Breast epithelium (tissue), 4 donors: ENCODE results near the gene SMAD7. TPM values are rescaled to one million over a fixed set of nuclear protein-coding genes. Genes with fewer than 3 reads are reported as not detected.

Experiments
- DNase-seq, 2 donors: peaks; one replicate each; pipeline ENCODE4 v3.0.0-alpha.2; 2019; ENCODE audit warnings: low spot score in 2 of 2
- H3K27ac ChIP-seq, 2 donors: fragments of 200-600 bp; sonication (generic) in 1 of 2; one replicate each; pipeline ENCODE4 v1.5.1; 2016 to 2019; ENCODE audit warnings: mild to moderate bottlenecking in 1 of 2
- H3K27me3 ChIP-seq, 2 donors: fragments of 200-600 bp; sonication (generic) in 1 of 2; one replicate each; pipeline versions ENCODE4 v1.5.1 to v1.6.0; 2017 to 2019; ENCODE audit warnings: control low read depth in 1 of 2, mild to moderate bottlenecking in 1 of 2
- H3K36me3 ChIP-seq: fragments of 200-600 bp; one replicate; pipeline ENCODE4 v1.5.1; 2019
- H3K4me1 ChIP-seq, 2 donors: fragments of 200-600 bp; sonication (generic); one replicate each; pipeline ENCODE4 v1.5.1; 2016 to 2019; ENCODE audit warnings: control low read depth in 1 of 2
- H3K4me3 ChIP-seq, 3 donors: fragments of 200-600 bp; sonication (generic); 1 replicate in 2 of 3; 2 replicates in 1 of 3; pipeline ENCODE4 v1.5.1; 2016 to 2019; ENCODE audit warnings: mild to moderate bottlenecking in 3 of 3, moderate library complexity in 2 of 3
- H3K9me3 ChIP-seq, 2 donors: fragments of 200-600 bp; sonication (generic) in 1 of 2; one replicate each; pipeline ENCODE4 v1.5.1; 2016 to 2019; ENCODE audit warnings: control low read depth in 1 of 2
- CTCF ChIP-seq, 3 donors: fragments of 450-650 bp; IDR thresholded peaks; one replicate each; pipeline ENCODE4 v1.5.1; 2016 to 2017; ENCODE audit warnings: antibody characterized with exemption in 3 of 3, mild to moderate bottlenecking in 3 of 3, moderate library complexity in 3 of 3
- POLR2A ChIP-seq: fragments of 450-650 bp; IDR thresholded peaks from one replicate; pipeline ENCODE4 v1.6.1; 2016; ENCODE audit warnings: antibody characterized with exemption, mild to moderate bottlenecking, moderate library complexity
- POLR2AphosphoS5 ChIP-seq, 3 donors: sonication (generic); formaldehyde crosslinking; IDR thresholded peaks; one replicate each; pipeline ENCODE4 v1.6.1; 2017; ENCODE audit warnings: antibody characterized with exemption in 3 of 3
- intact Hi-C: fragments of 100-400 bp; cut with DNase I; formaldehyde crosslinking; loops from one replicate; pipeline ENCODE4 v1.15.1; 2023; ENCODE audit warnings: low total_unique reads
- total RNA-seq, 3 donors: library from RNA; depleted of rRNA; stranded (reverse); fragments of >200 nt; gene quantifications; one replicate each; pipeline ENCODE4 v1.1.0, GENCODE V29; 2016

Gene SMAD7
- total RNA-seq, 3 donors from 2014 or later, result 17.4 to 21.2 (median 20.6) TPM

DNA sequence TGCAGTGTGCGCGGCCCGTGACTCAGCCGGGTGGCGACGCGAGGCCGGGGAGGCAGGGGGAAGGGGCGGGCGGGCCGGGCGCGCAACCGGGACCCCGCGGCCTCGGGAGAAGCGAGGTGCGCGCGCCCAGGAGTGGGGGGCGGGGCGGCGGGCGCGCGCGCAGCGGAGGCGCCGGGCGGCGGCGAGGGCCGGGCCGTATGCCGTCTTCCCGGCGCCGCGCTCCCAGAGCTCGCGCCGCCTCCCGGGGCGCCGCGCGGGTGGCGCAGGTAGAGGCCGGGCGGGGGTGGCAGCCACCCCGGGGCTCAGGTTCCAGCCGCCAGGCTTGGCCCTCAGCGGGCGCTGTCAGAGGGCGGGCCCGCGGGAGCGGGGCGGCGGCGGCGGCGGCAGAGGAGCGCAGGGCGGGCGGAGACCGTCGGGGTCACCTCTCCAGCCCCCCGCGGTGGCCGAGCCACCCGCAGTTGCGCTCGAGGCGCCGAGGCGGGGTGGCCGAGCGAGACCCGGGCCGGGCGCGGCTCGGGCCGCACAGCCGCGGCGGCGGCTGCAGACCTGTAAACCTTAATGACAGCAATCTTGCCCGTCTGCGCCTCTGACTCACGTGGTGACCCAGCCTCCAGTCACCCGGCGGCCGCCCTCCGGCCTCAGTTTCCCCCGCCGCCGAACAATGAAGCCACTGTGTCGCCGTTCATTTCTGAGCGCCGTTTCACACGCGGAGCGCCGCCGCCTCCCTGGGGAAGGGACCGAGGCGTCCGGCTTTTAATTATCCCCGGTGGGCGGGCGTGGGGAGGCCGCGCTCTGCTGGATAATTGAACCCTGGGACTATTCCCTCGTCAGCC, 25.3 kb upstream of the SMAD7 start:
- peak overlapping the region; percentile 88 to 91 for H3K27ac ChIP-seq
- DNase-seq, result peak in 1 of 2 donors; percentile 83
- no peaks in the 10 kb centered on the region for H3K36me3 ChIP-seq
- TF ChIP-seq POLR2AphosphoS5 (IDR thresholded peaks at IDR 0.05), result peak in 1 of 3 donors; percentile 26
- TF ChIP-seq POLR2A, result no peak
- H3K9me3 ChIP-seq, result no peaks in the 10 kb centered on the region
- no peaks in the 10 kb centered on the region for H3K27me3 ChIP-seq
- intact Hi-C loops, result loop anchor here (2.0 kb wide), 1 partner anchor 55 kb away; no protein-coding TSS in a partner anchor
- H3K4me3 ChIP-seq, result peak overlapping the region; percentile 54 to 97 (median 75)
- no peaks in the 10 kb centered on the region for H3K4me1 ChIP-seq

DNA sequence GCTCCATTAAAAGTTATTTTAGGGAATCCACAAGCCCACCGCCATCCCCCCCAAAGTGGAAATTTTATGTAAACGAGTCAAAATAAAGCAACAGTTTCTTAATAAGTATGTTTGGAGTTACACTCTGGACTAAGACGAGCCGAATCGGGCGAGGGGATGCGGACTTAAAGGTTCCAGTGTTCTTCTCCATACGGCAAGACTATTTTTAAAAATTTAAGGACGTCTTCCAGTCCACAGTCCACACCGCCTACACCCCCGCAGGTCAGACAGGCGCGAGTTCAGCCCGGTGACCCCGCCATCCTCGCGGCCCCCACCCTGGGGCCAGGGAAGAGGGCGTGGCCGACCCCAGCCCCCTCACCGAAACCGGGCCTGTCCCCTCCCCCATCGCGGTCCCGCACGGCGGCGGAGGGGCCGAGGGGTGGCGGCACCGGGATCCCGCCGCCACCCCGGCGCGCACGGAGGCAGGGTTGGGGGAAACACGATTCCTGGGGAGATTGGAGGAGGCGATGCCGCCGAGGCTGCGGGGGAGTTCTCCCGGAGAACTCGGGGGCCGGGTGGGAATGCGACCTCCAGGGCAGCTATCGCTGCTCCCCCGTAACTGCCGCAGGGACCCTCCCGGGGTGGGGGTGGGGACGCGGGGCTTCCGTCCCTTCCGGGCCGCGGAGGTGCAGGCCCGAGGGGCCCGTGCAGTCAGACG, 24.5 kb upstream of the SMAD7 start:
- intact Hi-C loops, result loop anchor here (2.0 kb wide), 1 partner anchor 56 kb away; no protein-coding TSS in a partner anchor
- no peaks in the 10 kb centered on the region for H3K36me3 ChIP-seq
- no peaks in the 10 kb centered on the region for H3K4me1 ChIP-seq
- peak overlapping the region; percentile 54 to 97 (median 75) for H3K4me3 ChIP-seq
- peak overlapping the region; percentile 88 to 91 for H3K27ac ChIP-seq
- no peaks in the 10 kb centered on the region for H3K9me3 ChIP-seq
- no peak for TF ChIP-seq CTCF (IDR thresholded peaks at IDR 0.05)
- no peak for TF ChIP-seq POLR2AphosphoS5 (IDR thresholded peaks at IDR 0.05)
- TF ChIP-seq POLR2A, result no peak
- DNase-seq, result no peak
- no peaks in the 10 kb centered on the region for H3K27me3 ChIP-seq

- Histone ChIP-seq H3K27me3 (no peaks in the 10 kb centered on the region), H3K27ac (peak overlapping the region; percentile 88 to 91), H3K9me3 (no peaks in the 10 kb centered on the region), H3K4me3 (peak overlapping the region in 2 of 3 donors; percentile 75 to 97), H3K36me3 (no peaks in the 10 kb centered on the region), H3K4me1 (no peaks in the 10 kb centered on the region)
- DNase-seq, result no peak
- TF ChIP-seq CTCF (IDR thresholded peaks at IDR 0.05), result no peak
- no peak for TF ChIP-seq POLR2A
- no peak for TF ChIP-seq POLR2AphosphoS5 (IDR thresholded peaks at IDR 0.05)
- intact Hi-C loops, result loop anchor here (2.0 kb wide), 1 partner anchor 56 kb away; no protein-coding TSS in a partner anchor
These were observed 23.7 kb upstream of the SMAD7 start for GRCh38 chr18:48974304-48975119.

GRCh38 chr18:48973731-48974130, 23.0 kb upstream of the SMAD7 start:
- H3K36me3 ChIP-seq, result no peaks in the 10 kb centered on the region
- no peaks in the 10 kb centered on the region for H3K27me3 ChIP-seq
- no peak overlapping the region for H3K4me3 ChIP-seq
- DNase-seq, result no peak
- no peaks in the 10 kb centered on the region for H3K9me3 ChIP-seq
- TF ChIP-seq POLR2AphosphoS5 (IDR thresholded peaks at IDR 0.05) (no peak), POLR2A (no peak)
- intact Hi-C loops, result loop anchor here (2.0 kb wide), 1 partner anchor 57 kb away; no protein-coding TSS in a partner anchor
- H3K27ac ChIP-seq, result no peak overlapping the region
- H3K4me1 ChIP-seq, result no peaks in the 10 kb centered on the region

- DNase-seq, result no peak
- intact Hi-C loops, result no loop called here
- H3K36me3 ChIP-seq, result no peaks in the 10 kb centered on the region
- no peak overlapping the region for H3K4me3 ChIP-seq
- H3K27me3 ChIP-seq, result no peaks in the 10 kb centered on the region
- H3K9me3 ChIP-seq, result no peaks in the 10 kb centered on the region
- no peak for TF ChIP-seq POLR2A
- TF ChIP-seq POLR2AphosphoS5 (IDR thresholded peaks at IDR 0.05), result no peak
- no peak for TF ChIP-seq CTCF (IDR thresholded peaks at IDR 0.05)
- H3K27ac ChIP-seq, result no peak overlapping the region
- H3K4me1 ChIP-seq, result no peaks in the 10 kb centered on the region
These were observed 17.8 kb upstream of the SMAD7 start for GRCh38 chr18:48968412-48969215.
